GM18951 (cell line): Measurements from ENCODE around the gene TRHDE.
"Not testable (repeated sequence)": the region's sequence is repeated elsewhere in the genome, so short reads cannot be mapped to it uniquely, and the experiment has no call there.

Experiments used
- POLR2A ChIP-seq: IDR thresholded peaks from 4 replicates; pipeline ENCODE4 v1.6.1; 2011; ENCODE audit warnings: mild to moderate bottlenecking; ENCODE audit not compliant: insufficient read length, insufficient read depth; ENCODE audit errors: extremely low read depth
- in situ Hi-C: fragments of 300-500 bp; cut with MboI; formaldehyde crosslinking; loops from one replicate; pipeline ENCODE4 v1.12.0; 2022; ENCODE audit warnings: low sequenced_read_pairs, mixed read lengths, inconsistent platforms; ENCODE audit not compliant: unreplicated experiment

Gene TRHDE

GRCh38 chr12:72631926-72632685 lies 359.9 kb downstream of the TRHDE start:
- no peak for TF ChIP-seq POLR2A
- in situ Hi-C loops = no loop called here

GRCh38 chr12:72642706-72643105 lies 370.5 kb downstream of the TRHDE start:
- TF ChIP-seq POLR2A = no peak
- in situ Hi-C loops = no loop called here

GRCh38 chr12:72647139-72647538 lies 375.0 kb downstream of the TRHDE start:
- in situ Hi-C loops = no loop called here
- no peak for TF ChIP-seq POLR2A

DNA sequence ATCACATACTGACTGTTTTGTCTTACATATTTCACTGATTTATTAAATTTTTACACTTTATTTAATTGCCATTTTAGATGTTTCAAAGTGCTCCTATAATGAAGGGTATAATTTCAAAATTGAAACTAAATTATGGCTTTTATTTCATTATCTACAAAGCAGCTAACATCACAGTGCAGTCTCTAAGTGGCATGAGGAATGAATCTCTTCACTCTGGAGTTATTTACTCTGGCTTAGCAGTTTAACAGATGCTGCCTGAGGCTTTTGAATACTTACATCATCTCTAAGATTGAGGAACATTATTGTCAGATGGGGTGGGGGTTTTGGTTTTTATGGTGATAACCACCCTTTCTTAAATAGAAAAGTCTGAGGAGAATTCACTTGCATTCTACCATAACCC lies 386.4 kb downstream of the TRHDE start:
- in situ Hi-C loops = no loop called here
- no peak for TF ChIP-seq POLR2A

- in situ Hi-C loops = not testable (repeated sequence)
Observed at GRCh38 chr12:72660174-72660573, 388.0 kb downstream of the TRHDE start.

GRCh38 chr12:72673853-72674252 lies 401.7 kb downstream of the TRHDE start:
- TF ChIP-seq POLR2A = no peak
- in situ Hi-C loops = no loop called here

GRCh38 chr12:72676556-72676955 lies 404.4 kb downstream of the TRHDE start:
- in situ Hi-C loops = no loop called here

DNA sequence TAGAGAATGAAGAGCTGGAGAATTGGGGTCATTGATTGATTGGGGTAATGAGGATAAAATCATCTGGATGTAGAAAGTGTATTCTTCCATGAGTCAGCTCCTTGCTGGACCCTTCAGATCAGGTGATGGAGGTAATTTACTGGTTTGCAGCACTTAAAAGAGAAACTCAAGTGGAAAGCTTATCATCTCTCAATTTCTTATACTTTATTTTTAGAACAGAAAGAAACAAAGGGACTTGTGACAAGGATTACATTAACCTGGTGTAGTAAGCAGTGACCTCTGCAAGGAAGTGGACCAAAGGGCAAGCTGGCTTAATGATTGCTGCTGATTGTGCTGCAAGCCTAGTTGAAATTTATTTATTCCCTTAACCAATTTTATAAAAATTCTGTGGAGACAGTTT lies 405.0 kb downstream of the TRHDE start:
- in situ Hi-C loops = no loop called here
- TF ChIP-seq POLR2A = no peak

More at GRCh38 chr12:72676556-72676955, 404.4 kb downstream of the TRHDE start:
- TF ChIP-seq POLR2A = no peak

GRCh38 chr12:72677846-72678245 lies 405.7 kb downstream of the TRHDE start:
- no peak for TF ChIP-seq POLR2A
- in situ Hi-C loops = no loop called here

- in situ Hi-C loops = no loop called here
- no peak for TF ChIP-seq POLR2A
Observed at GRCh38 chr12:72679147-72679757, 407.1 kb downstream of the TRHDE start.

- in situ Hi-C loops = no loop called here
- no peak for TF ChIP-seq POLR2A
Observed at GRCh38 chr12:72681028-72681427, 408.9 kb downstream of the TRHDE start.

GRCh38 chr12:72684491-72684890 lies 412.3 kb downstream of the TRHDE start:
- no peak for TF ChIP-seq POLR2A
- in situ Hi-C loops = no loop called here

DNA sequence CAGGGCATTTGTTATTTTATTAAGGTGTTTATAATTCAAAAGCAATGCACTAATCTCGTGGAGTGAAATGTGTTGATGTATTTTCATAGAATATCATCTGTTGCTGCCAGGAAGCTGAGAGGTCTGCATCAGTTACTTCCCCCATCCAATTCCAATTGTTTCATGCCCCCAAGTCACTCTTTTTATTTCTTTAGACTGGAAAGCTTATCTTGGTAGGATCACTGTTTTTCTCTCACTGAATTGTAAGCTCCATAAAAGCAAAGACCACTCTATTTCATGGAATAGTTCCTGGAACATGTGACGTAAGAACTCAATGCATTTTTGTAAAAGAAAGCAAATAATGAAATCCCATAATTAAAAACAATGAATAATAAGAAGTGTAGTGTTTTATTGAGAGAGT lies 420.2 kb downstream of the TRHDE start:
- in situ Hi-C loops = no loop called here
- no peak for TF ChIP-seq POLR2A

GRCh38 chr12:72694193-72694592 lies 422.0 kb downstream of the TRHDE start:
- in situ Hi-C loops = no loop called here
- TF ChIP-seq POLR2A = no peak
